Subcutaneous adipose tissue (tissue), 4 donors: Measurements from ENCODE around the gene DUT. TPM values are rescaled to one million over a fixed set of nuclear protein-coding genes. Genes with fewer than 3 reads are reported as not detected.

Source experiments
- total RNA-seq, 4 donors: library from RNA; depleted of rRNA; stranded (reverse); fragments of >200 nt; gene quantifications; one replicate each; pipeline ENCODE4 v1.1.0, GENCODE V29; 2016
- TF ChIP-seq, protein P1 (sequence below): fragments of 450-650 bp; IDR thresholded peaks from one replicate; pipeline ENCODE4 v1.5.1; 2016; ENCODE audit warnings: low read depth, mild to moderate bottlenecking, control low read depth, antibody characterized with exemption, moderate library complexity

DUT gene
- total RNA-seq, 4 donors from 2014 or later = 87.6 to 144 (median 93.1) TPM

- TF ChIP-seq, protein P1, sequence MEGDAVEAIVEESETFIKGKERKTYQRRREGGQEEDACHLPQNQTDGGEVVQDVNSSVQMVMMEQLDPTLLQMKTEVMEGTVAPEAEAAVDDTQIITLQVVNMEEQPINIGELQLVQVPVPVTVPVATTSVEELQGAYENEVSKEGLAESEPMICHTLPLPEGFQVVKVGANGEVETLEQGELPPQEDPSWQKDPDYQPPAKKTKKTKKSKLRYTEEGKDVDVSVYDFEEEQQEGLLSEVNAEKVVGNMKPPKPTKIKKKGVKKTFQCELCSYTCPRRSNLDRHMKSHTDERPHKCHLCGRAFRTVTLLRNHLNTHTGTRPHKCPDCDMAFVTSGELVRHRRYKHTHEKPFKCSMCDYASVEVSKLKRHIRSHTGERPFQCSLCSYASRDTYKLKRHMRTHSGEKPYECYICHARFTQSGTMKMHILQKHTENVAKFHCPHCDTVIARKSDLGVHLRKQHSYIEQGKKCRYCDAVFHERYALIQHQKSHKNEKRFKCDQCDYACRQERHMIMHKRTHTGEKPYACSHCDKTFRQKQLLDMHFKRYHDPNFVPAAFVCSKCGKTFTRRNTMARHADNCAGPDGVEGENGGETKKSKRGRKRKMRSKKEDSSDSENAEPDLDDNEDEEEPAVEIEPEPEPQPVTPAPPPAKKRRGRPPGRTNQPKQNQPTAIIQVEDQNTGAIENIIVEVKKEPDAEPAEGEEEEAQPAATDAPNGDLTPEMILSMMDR = no peak
Observed at GRCh38 chr15:48309740-48310139, 21.5 kb upstream of the DUT start.

- TF ChIP-seq, protein P1 = no peak
Observed at GRCh38 chr15:48313216-48313615, 18.0 kb upstream of the DUT start.

DNA sequence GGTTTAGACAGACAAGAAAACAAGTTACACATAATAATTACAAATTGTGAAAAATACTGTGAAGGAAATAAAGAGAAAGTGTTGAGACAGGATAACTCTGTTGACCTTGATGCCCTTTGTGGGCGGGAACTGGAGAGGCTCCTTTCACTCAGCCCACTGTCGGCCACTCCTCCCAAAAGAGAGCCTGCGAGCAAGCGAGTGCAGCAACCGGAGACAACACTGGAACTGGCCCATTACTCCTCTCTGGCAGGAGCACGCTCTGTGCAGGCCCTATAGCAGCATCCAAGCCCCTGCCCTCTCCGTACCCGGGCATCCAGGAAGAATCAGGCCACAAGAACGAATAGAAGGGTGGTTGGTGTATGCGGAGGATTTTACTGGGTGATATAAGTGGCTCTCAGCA is 16.2 kb upstream of the DUT start:
- TF ChIP-seq, protein P1 = no peak

- TF ChIP-seq, protein P1 = no peak
Observed at GRCh38 chr15:48317221-48317620, 14.0 kb upstream of the DUT start.

DNA sequence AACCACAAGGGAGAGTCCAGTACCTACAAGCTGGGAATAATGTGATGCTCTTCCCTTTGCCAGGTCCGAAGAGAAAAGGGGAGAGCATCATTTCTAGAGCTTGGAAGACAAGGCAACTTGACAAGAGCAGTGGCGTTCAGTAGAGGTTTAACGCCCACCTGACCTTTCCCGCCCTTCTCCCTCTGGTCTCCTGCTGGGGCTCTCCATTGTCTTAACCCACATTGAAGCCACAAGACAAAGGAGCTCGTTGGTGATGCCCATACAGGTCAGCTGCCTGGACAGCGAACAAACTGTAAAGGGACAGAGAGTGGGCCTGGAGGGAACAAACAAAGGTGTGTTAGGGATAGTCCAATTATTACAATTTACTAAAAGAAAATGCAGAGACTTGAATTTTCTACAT is 13.1 kb upstream of the DUT start:
- TF ChIP-seq, protein P1 = no peak

GRCh38 chr15:48323294-48323693 is 7.9 kb upstream of the DUT start:
- TF ChIP-seq, protein P1 = no peak

DNA sequence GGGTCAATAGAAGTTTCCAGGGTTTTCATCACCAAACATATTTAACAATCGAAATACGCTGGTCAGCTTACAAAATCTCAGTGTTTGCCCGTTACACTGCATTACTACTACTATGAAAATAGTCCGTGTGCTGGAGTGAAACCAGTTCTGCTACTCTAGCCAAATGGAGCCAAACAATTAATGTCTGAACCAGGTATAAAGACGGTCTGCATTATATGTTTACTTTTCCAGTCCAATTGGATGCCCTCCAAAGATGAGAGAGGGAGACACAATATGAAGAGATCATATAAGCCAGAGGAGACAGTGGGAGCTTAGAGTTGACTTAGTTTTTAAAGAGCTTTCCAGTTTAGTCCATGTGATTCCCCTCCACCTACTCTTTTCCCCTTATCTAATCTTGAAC is 6.3 kb upstream of the DUT start:
- TF ChIP-seq, protein P1 = no peak
